ENCODE results near the gene PKDREJ. TPM values are rescaled to one million over a fixed set of nuclear protein-coding genes. Genes with fewer than 3 reads are reported as not detected.

PKDREJ gene
- total and polyA plus RNA-seq, 2 donors: 0.05 to 0.14 TPM

DNA sequence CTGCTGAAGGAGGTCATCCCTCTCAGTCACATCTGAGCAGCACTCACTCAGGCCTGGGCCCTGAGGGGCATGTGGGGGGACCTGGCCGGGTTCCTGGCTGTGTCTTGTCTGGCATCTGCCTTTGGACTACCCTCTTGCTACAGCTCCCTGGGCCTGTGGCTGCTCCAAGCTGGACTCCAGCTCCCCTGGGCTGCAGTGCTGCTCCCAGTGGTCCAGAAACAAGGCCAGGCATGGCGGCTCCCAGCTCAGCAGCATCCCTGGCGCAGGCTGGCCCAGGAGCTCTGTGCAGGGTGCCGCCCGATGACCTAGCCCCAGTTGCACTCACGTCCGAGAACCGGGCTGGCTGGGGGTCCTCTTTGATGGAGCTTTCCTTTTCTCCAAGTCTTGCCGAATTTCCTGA lies 18.4 kb downstream of the PKDREJ start:
- DNase-seq (ENCODE audit: extremely low spot score): no peak
- Histone ChIP-seq H3K36me3 (ENCODE audit: insufficient read depth) (peaks cover 3% of the 10 kb centered on the region), H3K4me3 (ENCODE audit: low read depth, low read length) (no peak overlapping the region), H3K27ac (ENCODE audit: low read depth) (no peak overlapping the region), H3K4me1 (ENCODE audit: insufficient read depth) (no peaks in the 10 kb centered on the region)
- WGBS: 92% methylated on average over 9 of the region's 9 CpGs

DNA sequence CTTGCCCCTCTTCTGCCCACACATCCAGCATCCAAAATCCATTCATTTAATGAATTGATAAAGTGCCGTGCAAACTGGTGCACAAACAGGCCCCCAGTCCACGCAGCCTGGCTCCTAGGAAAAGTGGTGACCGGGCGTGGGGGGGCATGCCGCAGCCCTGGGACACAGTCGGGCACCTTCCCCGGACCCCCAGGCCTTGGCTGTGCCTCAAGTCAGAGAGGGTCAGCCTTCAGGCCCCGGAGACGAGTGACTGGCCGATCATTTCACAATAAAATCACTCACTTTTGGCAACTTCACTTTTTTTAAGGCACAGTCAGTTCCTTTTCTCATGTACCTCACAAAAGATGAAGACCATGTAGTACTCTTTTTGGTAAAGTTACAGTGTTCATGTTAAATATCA lies 21.1 kb downstream of the PKDREJ start:
- 93% methylated on average over 10 of the region's 10 CpGs for WGBS
- peaks cover 3% of the 10 kb centered on the region for H3K36me3 ChIP-seq (ENCODE audit: insufficient read depth)
- no peak for DNase-seq (ENCODE audit: extremely low spot score)
- H3K27ac ChIP-seq (ENCODE audit: low read depth): no peak overlapping the region
- H3K4me3 ChIP-seq (ENCODE audit: low read depth, low read length): no peak overlapping the region
- no peaks in the 10 kb centered on the region for H3K4me1 ChIP-seq (ENCODE audit: insufficient read depth)

DNA sequence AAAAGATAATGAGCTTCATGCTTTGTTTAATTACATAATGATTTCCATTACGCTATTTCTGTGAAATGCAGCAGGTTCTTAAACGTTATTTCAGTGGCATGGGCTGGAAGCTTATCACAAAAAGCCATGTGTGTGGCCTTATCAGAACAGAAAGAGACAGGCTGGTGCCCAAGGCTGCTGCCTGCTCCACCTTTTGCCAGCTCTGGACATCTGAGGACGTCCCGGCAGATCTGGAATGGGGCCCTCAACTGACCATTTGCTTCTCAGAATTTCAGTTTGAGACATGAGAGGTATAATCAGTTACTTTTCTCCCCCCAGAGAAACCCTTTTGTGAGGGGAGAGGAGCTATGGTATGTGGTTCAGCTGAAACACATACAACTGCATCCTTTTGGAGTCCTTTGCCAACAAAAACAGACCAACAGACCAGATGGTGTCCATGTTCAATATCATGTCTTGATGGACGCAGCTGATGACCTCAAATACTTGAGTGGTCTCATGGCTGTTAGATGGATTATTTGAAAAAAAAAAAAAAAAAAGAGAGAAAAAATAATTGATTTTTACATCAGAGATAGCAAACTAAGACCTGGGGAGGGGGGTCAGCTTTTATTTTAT lies 21.6 kb downstream of the PKDREJ start:
- H3K27ac ChIP-seq (ENCODE audit: low read depth): no peak overlapping the region

DNA sequence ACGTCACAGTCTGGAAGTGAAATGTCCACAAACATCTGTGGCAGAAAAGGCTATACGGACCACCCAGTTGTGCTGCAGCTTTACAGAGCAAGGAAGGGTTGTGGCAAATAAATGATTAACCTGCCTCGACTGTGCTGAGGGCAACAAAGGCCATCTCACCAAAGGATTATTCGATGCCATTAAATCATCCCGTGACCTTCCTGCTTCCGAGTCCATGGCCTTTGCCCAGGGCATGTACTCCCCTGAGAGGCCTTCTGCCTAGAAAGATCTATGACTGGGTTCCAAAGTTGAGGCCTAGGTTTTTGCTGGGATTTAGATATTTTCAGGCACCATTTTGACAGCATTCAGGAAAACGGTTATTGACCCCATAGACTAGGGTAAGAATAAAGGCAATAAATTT lies 22.2 kb downstream of the PKDREJ start:
- peaks cover 3% of the 10 kb centered on the region for H3K36me3 ChIP-seq (ENCODE audit: insufficient read depth)
- H3K4me3 ChIP-seq (ENCODE audit: low read depth, low read length): no peak overlapping the region
- no peaks in the 10 kb centered on the region for H3K4me1 ChIP-seq (ENCODE audit: insufficient read depth)
- WGBS: 88% methylated on average over 7 of the region's 7 CpGs
- no peak for DNase-seq (ENCODE audit: extremely low spot score)
- no peak overlapping the region for H3K27ac ChIP-seq (ENCODE audit: low read depth)

More for the DNA sequence above, 21.6 kb downstream of the PKDREJ start:
- DNase-seq (ENCODE audit: extremely low spot score): no peak
- Histone ChIP-seq H3K36me3 (ENCODE audit: insufficient read depth) (peaks cover 3% of the 10 kb centered on the region), H3K4me3 (ENCODE audit: low read depth, low read length) (no peak overlapping the region), H3K4me1 (ENCODE audit: insufficient read depth) (no peaks in the 10 kb centered on the region)
- WGBS: 74% methylated on average over 5 of the region's 5 CpGs

DNA sequence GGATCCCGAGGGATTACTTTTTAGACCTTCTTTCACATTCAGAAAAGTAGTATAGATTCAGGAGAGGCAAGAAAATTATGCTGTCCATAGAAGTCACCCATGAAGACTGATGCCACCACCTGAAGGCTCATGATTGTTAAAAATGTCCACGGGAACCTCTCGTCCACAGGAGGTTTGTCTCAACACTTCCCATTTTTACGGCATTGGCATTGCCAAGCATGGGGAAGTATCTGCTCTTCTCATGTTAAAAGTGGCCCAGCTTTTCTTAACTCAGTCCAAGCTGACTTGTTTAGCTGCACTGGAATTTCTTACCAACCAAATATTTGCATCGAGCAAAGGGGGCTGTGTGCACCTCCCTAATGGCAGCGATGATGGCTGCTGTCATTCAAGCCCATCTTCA lies 22.6 kb downstream of the PKDREJ start:
- Histone ChIP-seq H3K4me3 (ENCODE audit: low read depth, low read length) (no peak overlapping the region), H3K36me3 (ENCODE audit: insufficient read depth) (peaks cover 3% of the 10 kb centered on the region), H3K4me1 (ENCODE audit: insufficient read depth) (no peaks in the 10 kb centered on the region), H3K27ac (ENCODE audit: low read depth) (no peak overlapping the region)
- DNase-seq (ENCODE audit: extremely low spot score): no peak
- 90% methylated on average over 6 of the region's 6 CpGs for WGBS

DNA sequence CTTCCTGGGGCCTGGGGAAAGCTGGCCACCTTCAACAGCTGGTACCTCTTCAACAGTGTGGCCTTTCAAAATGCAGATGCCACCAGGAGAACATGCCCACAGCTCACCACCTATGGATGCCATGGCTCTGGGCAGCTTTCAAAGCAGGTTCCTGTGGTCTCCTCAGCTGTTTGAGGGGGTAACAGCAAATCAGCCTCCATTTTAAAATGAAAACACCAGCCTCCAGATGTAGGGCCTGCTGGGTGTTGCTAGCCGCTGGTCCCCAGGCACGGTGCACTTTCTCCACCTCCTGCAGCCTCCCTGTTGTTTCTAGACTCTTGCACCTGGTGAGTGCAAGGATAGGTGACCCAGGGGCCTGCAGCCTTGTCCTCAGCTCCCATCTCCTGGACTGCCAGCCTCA lies 23.1 kb downstream of the PKDREJ start:
- H3K4me1 ChIP-seq (ENCODE audit: insufficient read depth): no peaks in the 10 kb centered on the region
- no peak overlapping the region for H3K27ac ChIP-seq (ENCODE audit: low read depth)
- H3K4me3 ChIP-seq (ENCODE audit: low read depth, low read length): no peak overlapping the region
- 96% methylated on average over 2 of the region's 2 CpGs for WGBS
- no peak for DNase-seq (ENCODE audit: extremely low spot score)
- peaks cover 3% of the 10 kb centered on the region for H3K36me3 ChIP-seq (ENCODE audit: insufficient read depth)

DNA sequence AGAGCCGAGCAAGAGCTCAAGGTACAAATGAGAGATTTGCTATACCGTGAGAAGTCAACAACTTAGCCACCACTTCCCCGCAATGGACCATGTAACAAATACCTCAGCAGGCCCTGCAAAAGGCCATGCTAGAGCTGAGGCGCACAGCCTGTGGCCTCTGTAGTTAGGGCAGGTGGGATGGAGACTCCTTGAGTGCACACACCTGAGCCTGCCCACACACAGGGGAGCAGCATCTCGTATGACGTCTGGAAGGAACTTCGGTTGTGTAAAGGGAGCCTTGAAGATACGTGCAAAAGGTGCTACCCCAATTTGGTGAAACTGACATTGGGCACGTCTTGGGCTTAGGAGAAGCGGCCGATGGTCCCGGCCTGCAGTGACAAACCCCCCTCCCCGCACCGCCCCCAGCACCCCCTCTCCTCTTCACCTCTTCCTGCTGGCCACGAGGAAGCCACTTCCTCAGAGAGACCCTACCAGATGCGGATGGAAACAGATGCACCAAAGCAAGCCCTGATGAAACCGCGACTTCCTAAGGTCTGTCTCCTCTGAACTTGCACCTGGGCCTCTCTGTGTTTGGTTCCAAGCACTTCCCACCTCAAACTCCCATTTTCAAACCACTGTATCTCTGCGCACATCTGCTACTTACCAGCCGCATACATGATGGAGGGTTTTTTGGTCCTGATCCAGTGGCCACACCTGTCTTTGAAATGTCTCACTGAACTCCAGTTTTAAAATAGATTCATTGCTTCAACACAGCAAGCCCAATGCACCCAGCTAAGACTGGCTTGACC lies 23.7 kb downstream of the PKDREJ start:
- no peak for DNase-seq (ENCODE audit: extremely low spot score)
- H3K27ac ChIP-seq (ENCODE audit: low read depth): no peak overlapping the region
- no peaks in the 10 kb centered on the region for H3K36me3 ChIP-seq (ENCODE audit: insufficient read depth)
- 89% methylated on average over 20 of the region's 20 CpGs for WGBS
- no peaks in the 10 kb centered on the region for H3K4me1 ChIP-seq (ENCODE audit: insufficient read depth)
- H3K4me3 ChIP-seq (ENCODE audit: low read depth, low read length): no peak overlapping the region

DNA sequence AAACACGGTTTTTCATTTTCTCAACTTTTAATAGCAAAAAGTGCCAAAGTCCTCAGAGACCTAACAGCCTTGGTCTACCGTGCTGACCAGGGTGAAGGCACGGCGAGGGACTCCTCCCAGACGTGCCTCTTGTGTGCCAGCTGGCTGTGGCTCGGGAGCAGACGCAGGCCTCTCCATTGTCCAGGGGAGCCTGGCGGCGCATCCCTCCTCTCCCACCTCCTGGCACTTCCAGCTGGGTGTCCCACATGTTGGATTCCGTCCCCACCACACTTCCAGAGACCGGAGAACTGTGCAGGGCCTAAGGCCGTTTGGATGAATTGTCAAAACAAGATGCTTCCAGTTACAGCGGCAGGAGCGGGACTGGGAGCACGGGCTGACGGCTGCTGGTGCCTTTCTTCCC lies 24.6 kb downstream of the PKDREJ start:
- no peak overlapping the region for H3K27ac ChIP-seq (ENCODE audit: low read depth)
- DNase-seq (ENCODE audit: extremely low spot score): no peak
- no peaks in the 10 kb centered on the region for H3K36me3 ChIP-seq (ENCODE audit: insufficient read depth)
- no peaks in the 10 kb centered on the region for H3K4me1 ChIP-seq (ENCODE audit: insufficient read depth)
- no peak overlapping the region for H3K4me3 ChIP-seq (ENCODE audit: low read depth, low read length)
- 77% methylated on average over 16 of the region's 16 CpGs for WGBS

DNA sequence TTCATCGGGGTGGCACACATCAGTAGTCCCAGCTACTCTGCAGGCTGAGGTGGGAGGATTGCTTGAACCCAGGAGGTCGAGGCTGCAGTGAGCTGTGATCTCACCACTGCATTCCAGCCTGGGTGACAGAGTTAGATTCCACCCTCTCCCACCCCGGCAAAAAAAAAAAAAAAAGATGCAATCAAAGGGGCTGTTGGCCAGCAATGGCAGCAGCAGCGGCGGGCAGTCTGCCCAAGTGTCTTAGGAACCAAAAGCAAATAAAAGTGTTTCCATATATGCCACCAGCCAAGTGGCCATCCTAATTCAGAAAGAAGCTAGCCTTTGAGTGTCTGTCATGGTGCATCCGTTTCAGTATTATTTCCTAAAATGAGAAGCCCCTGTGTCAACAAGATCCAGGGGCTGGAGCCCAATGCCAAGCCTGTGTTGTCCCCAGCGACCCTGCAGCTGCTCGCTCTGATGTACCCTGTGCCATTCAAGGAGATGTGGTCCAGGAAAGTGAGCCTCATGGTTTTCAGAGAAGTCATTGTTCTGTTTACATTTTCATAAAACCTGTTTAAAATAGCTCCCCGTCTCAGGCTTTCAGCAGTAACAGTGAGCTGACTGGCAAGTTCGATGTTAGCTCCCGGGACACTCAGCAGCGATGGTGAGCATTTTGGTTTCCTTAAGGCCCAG lies 25.6 kb downstream of the PKDREJ start:
- WGBS: 46% methylated on average over 12 of the region's 12 CpGs
- Histone ChIP-seq H3K4me3 (ENCODE audit: low read depth, low read length) (no peak overlapping the region), H3K27ac (ENCODE audit: low read depth) (no peak overlapping the region), H3K36me3 (ENCODE audit: insufficient read depth) (no peaks in the 10 kb centered on the region), H3K4me1 (ENCODE audit: insufficient read depth) (no peaks in the 10 kb centered on the region)
- DNase-seq (ENCODE audit: extremely low spot score): no peak

DNA sequence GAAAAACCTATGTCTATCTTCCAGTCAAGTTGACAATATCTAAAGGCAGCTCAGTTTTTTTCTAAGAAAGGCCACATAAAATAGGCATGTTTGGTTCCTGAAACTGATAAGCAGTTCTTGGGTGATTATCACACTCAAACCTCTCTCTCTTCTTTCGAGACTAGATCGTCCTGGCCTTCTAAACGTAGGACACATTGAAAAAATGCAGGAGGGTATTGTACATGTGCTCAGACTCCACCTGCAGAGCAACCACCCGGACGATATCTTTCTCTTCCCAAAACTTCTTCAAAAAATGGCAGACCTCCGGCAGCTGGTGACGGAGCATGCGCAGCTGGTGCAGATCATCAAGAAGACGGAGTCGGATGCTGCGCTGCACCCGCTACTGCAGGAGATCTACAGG lies 28.2 kb downstream of the PKDREJ start:
- 93% methylated on average over 12 of the region's 12 CpGs for WGBS
- DNase-seq (ENCODE audit: extremely low spot score): no peak
- Histone ChIP-seq H3K36me3 (ENCODE audit: insufficient read depth) (peaks cover 2% of the 10 kb centered on the region), H3K4me3 (ENCODE audit: low read depth, low read length) (no peak overlapping the region), H3K27ac (ENCODE audit: low read depth) (no peak overlapping the region), H3K4me1 (ENCODE audit: insufficient read depth) (no peaks in the 10 kb centered on the region)

DNA sequence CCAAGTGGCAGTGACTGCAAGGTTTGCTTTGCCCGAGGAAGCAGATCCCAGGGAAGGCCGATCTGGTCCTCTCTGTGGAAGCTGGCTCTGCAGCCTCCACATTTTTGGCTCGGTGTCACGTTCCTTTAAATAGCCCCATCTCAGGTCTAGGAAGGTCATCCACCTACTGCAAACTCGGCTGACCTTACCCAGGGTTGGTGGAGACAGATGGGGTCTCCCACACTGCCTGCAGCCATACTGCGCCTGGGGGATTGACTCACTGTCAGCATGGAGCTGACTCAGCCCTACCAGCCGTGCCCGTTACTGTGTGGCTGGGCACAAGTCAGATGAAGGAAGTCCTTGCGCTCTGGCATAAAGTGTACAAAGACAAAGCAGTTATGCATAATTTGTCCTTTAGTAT lies 29.9 kb downstream of the PKDREJ start:
- no peaks in the 10 kb centered on the region for H3K4me1 ChIP-seq (ENCODE audit: insufficient read depth)
- no peak overlapping the region for H3K4me3 ChIP-seq (ENCODE audit: low read depth, low read length)
- 45% methylated on average over 9 of the region's 9 CpGs for WGBS
- no peak overlapping the region for H3K27ac ChIP-seq (ENCODE audit: low read depth)
- DNase-seq (ENCODE audit: extremely low spot score): no peak
- peaks cover 2% of the 10 kb centered on the region for H3K36me3 ChIP-seq (ENCODE audit: insufficient read depth)

DNA sequence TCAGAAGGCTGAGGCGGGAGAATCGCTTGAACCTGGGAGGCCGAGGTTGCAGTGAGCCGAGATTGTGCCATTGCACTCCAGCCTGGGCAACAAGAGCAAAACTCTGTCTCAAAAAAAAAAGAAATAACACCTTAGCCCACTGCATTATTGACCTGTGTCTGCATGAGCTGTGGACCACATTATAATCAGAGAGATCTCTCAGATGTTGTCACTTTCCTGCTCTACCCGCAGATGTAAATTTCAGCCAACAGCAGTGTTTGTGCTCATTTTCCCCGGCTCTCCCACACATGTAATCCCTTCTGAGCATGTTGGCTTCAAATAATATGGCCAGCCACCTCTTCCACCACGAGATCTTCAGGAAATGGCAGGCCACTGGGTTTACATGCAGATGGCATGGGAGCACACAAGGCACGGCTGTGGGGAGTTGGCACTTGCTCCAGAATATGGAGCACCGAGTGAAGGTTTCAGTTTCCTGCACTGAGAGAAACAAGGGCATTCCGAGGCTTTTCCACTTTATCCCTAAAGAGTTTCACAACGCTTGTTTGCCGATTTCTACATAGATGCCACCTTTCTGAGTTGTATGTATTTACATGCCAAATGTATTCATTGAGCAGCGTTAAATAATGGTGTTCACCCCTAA lies 32.8 kb downstream of the PKDREJ start:
- WGBS: 77% methylated on average over 13 of the region's 13 CpGs
- H3K4me1 ChIP-seq (ENCODE audit: insufficient read depth): no peaks in the 10 kb centered on the region
- H3K4me3 ChIP-seq (ENCODE audit: low read depth, low read length): no peak overlapping the region
- H3K36me3 ChIP-seq (ENCODE audit: insufficient read depth): peaks cover 2% of the 10 kb centered on the region
- no peak overlapping the region for H3K27ac ChIP-seq (ENCODE audit: low read depth)
- no peak for DNase-seq (ENCODE audit: extremely low spot score)

DNA sequence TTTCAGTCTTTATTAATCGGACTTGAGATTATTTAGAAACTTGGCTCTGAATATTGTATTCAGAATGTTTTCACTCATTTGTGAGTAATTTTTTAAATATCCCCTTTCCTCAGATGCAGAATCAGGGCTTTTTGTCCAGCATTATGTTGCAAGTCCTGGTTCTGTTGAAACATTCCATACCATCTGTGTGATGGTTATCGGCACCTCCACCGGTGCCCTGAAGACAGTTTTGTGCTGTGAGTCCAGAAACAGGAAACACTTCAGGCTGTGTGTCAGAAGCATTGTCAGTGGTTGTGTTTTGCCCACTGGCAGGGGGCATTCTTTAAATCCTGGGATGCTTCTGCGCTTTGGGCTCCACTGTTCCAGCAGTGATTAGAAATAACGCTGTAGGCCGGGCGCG lies 33.4 kb downstream of the PKDREJ start:
- WGBS: 90% methylated on average over 8 of the region's 8 CpGs
- no peak for DNase-seq (ENCODE audit: extremely low spot score)
- Histone ChIP-seq H3K4me1 (ENCODE audit: insufficient read depth) (no peaks in the 10 kb centered on the region), H3K4me3 (ENCODE audit: low read depth, low read length) (no peak overlapping the region), H3K27ac (ENCODE audit: low read depth) (no peak overlapping the region), H3K36me3 (ENCODE audit: insufficient read depth) (peaks cover 2% of the 10 kb centered on the region)

DNA sequence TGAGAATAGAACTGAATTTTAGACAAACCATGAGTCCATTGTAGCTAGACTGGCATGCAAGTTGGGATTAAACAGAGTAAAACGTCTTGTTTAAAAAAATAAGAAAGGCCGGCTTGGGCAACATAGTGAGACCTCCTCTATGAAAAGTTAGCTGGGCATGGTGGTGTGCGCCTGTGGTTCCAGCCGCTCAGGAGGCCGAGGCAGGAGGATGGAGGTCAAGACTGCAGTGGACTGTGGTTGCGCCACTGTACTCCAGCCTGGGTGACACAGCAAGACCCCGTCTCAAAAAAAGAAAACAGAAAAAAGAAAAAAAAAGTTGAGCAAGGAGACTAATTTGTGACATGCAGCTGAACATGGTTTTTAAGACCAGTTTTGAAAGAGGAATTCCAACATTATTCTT lies 36.6 kb downstream of the PKDREJ start:
- DNase-seq (ENCODE audit: extremely low spot score): no peak
- 95% methylated on average over 7 of the region's 7 CpGs for WGBS
- Histone ChIP-seq H3K4me1 (ENCODE audit: insufficient read depth) (no peaks in the 10 kb centered on the region), H3K36me3 (ENCODE audit: insufficient read depth) (no peaks in the 10 kb centered on the region), H3K27ac (ENCODE audit: low read depth) (no peak overlapping the region), H3K4me3 (ENCODE audit: low read depth, low read length) (no peak overlapping the region)
